Hematopoietic multipotent progenitor cell treated with erythropoietin and hydrocortisone succinate and interleukin-3 and kit ligand, for 15 days (in vitro differentiated cells): ENCODE results near the gene PARM1.

Experiments used
- DNase-seq: peaks from one replicate; pipeline ENCODE4 v3.0.0-alpha.2; 2015; ENCODE audit warnings: low spot score

The PARM1 gene

DNA sequence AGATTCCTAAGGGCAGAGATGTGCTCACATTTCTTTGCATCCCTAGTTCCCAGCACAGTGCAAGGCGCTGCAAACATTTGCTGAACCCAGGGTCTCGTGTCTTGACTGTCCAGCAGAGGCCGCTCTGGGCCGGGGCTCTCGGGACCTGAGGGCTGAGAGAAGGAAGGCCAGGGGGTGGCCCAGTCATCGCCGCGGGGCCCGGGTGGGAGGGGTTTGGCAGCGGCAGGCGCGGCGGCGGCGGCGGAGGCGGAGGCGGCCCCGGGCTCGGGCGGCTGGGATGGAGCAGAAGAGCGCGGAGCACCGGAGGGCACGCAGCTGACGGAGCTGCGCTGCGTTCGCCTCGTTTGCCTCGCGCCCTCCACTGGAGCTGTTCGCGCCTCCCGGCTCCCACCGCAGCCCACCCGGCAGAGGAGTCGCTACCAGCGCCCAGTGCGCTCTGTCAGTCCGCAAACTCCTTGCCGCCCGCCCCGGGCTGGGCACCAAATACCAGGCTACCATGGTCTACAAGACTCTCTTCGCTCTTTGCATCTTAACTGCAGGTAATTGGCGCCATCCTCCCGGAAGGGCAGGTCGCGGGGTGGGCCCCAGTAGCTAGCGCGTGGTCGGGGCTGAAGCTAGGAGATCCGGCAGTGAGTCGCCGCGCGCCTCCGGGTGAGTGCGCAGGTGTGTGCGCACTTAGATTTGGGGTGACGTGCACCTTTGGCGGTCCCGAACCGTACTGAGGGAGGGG lies at the start of gene PARM1:
TSS of gene PARM1 (plus strand) at position 285 of the 730 bp plus-strand sequence. CDS start at position 497, 212 bp downstream.
- no peak for DNase-seq

GRCh38 chr4:74884266-74884665 lies 48.6 kb upstream of the PARM1 start:
- no peak for DNase-seq

DNA sequence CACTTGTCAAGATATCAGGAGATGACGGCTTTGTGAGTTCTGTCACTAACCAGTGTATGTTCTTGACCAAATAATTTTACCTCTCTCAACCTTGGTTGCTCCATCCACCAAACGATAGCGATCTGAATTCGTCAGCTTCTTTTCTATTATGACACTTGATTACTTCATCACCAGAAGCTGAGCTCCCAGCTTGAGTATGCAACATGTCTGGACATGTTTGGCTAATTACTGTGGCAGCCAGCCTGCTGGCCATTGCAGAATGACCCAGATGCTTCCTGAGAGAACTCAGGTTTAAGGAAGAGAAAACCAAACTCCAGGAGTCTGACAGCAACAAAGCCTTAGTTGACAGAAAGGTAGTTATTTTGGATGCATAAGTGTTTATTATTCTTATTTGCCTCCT lies 46.4 kb upstream of the PARM1 start:
- DNase-seq = no peak

GRCh38 chr4:74890341-74890740 lies 42.6 kb upstream of the PARM1 start:
- DNase-seq = no peak

GRCh38 chr4:74891037-74891436 lies 41.9 kb upstream of the PARM1 start:
- no peak for DNase-seq

DNA sequence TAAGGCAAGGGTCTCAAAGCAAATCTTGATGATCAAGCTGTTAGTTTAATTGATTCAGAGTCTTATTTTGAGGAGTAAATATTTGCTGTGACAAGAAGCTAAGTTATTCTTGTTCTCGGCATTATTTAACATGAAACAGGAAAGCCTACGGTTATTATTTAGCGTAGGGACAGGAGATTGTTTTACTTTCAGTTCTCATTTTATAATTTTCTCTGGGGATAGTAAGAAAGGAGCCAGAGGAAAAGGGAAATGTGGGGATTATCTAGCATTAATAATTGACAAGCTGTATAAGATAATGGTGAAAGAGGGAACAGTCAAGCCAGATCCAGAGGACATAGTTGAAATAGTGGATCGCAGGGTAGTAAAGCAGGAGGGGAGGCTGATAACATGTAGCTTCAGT lies 39.7 kb upstream of the PARM1 start:
- DNase-seq = no peak

- DNase-seq = no peak
Observed at GRCh38 chr4:74896595-74896994, 36.3 kb upstream of the PARM1 start.

DNA sequence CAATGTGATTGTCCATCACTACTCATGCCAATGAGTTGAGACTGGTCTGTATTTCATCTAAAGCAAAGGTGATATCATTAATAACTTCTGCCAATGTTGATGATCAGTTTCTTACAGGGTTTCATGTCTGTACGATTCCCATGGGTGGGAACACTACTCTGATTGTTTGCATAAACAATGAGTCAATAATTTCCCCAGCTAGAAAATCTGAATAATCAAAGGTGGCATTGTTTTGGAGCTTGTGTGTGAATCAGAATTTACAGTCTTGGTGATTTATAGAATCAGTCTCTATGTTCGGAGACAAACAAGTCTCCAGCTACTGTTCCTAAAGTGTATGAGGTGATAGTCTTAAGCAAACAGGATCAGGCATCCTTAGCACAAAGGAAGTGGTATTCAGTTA lies 35.5 kb upstream of the PARM1 start:
- no peak for DNase-seq

GRCh38 chr4:74900862-74901261 lies 32.1 kb upstream of the PARM1 start:
- DNase-seq = no peak

- no peak for DNase-seq
Observed at GRCh38 chr4:74904509-74905065, 28.3 kb upstream of the PARM1 start.

- DNase-seq = no peak
Observed at GRCh38 chr4:74906771-74907170, 26.1 kb upstream of the PARM1 start.

- DNase-seq = no peak
Observed at GRCh38 chr4:74919783-74920182, 13.1 kb upstream of the PARM1 start.

DNA sequence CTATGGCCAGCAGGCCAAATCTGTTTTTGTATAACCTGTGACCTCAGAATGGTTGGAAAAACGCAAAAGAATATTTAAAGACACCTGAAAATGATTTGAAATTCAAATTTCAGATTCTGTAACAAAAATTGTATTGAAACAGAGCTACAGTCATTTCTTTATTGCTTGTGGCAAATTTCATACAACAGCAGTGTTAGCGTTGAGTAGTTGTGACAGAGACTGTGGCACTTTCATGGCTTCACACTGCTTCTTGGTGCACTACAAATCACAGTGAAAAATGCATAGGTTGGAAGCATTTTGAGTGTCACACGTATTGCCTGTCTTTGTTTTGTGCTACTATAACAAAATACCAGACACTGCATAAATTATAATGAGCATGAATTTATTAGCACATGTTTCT lies 12.2 kb upstream of the PARM1 start:
- no peak for DNase-seq

DNA sequence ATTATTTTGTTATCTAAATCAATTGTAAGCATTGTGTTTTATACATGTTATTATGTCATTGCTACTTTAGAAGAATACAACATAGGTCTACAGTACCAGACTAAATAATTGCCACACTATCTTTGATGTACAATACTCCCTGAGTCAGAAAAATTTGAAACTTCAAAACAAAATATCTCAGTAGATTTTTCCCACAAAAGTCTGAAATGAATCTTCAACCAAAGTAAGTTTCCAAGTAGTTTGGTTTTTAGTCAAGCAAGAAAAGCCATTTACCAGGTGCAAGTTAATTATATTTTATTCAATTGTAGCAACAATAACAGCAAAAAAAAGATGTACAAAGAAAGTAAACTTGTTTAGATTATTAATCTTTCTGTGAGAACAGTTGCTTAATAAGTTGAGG lies 11.4 kb upstream of the PARM1 start:
- no peak for DNase-seq

GRCh38 chr4:74926007-74926406 lies 6.9 kb upstream of the PARM1 start:
- no peak for DNase-seq

DNA sequence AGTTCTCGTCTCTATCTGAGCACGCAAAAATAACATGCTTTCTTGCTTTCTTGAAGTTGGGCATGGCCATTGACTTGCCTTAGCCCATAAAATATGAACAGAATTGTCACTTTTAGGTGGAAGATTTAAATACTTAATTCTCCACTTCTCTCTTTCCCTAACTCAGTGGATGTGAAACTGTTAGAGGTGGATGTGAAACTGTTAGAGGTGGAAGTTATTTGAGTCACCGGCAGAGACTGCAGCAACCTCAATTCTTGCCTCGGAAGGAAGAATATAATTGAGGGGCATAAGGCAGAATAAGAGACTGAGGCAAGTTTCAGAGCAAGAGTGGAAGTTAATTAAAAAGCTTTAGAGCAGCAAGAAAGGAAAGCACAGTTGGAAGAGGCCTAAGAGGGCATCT lies 2.8 kb upstream of the PARM1 start:
- no peak for DNase-seq

- no peak for DNase-seq
Observed at GRCh38 chr4:74931376-74931775, 1.5 kb upstream of the PARM1 start.

DNA sequence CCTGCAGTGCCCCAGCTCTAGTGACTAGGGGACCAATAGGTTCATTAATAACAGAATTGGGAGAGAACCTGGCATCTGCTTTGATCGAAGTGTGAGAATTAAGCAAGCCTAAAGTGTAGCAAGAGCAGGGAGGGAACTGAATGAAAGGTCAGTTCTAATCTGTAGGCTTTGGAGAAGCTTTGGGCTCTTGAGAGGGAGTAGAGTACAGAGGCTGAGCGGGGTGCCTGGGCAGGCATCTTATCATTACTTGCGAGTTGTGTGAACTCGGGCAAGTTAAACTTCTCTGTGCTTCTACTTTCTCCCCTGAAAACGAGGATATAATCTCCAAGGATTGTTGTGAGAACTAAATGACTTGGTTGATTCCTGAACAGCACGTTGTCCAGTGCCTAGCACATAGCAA lies 906 bp upstream of the PARM1 start:
- DNase-seq = no peak

DNA sequence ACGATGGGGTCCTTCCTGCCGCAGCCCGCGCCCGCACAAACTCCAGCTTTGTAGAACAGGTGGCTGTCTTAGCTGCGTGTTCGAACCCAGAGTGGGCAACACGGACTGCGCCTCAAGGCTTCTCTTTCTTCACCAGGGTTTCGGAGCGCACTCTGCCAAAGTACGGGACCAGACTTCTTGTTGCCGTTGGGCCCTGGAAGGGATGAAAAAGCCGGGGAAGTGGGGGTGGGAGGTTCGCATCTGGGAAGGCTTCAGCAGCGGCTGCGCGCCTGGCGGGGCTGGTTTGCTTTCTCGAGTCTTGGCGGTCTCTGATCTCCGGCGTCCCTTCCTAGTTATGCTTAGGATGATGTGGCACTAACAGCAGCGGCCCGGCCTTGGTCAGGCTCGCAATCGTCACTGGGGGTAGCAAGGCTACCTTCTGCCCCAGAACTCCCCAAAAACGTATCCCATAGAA lies 673 bp downstream of the PARM1 start:
- no peak for DNase-seq

DNA sequence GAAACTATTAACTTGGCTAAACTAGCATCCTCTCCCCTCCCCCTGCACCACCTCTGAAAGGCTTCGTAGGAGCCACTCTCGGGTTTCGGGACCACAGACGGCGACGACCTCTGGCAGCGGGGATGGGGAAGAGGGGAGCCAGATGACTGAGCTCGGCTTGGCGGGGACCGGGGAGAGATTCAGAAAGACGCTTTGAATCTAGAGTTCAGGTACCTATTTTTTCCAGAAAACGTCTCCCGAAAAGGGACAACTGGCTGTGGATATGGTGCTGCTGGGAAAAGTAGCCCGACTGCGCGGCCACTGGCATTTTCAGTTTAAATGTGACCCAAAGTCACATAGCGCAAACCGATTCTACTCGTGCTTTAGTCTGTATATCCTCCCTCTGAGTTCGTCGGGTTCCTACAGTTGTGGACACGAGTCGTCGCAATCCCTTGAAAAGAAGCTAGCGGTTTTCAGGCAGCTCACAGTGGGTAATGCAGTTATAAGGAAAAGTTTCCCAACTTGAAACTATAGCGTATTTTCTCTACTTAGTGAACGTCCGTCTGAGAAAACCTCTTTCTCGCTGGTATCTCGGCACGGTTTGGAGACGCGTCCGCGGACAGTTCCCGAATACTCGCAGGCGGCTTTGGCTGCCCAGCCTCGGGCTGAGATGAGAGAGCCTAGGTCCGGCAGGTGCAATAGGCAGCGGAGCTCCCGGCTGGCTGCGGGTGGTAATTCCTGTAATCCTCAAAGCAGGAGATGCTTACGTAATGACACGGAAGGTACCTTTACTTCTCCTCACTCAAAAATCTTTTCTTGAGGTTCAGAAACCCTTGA lies 1.3 kb downstream of the PARM1 start:
- no peak for DNase-seq

DNA sequence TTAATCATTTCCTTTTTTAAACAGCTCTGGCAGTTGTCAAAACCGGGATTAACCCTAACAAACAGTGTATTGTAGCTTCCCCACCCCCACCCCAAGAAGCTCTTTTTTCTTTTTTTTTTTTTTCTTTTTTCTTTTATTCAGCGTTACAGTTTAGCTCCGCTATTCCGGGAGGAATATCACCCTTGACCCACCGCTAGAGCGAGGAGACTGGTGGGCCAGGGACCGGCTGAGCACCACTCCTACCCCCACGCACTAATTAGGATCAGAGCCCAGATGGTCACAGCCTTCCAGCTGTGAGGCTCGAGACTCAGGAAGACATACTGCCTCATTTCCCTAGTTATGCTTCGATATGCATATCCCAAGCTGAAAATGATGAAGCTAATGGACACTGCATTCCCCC lies 2.0 kb downstream of the PARM1 start:
- no peak for DNase-seq

DNA sequence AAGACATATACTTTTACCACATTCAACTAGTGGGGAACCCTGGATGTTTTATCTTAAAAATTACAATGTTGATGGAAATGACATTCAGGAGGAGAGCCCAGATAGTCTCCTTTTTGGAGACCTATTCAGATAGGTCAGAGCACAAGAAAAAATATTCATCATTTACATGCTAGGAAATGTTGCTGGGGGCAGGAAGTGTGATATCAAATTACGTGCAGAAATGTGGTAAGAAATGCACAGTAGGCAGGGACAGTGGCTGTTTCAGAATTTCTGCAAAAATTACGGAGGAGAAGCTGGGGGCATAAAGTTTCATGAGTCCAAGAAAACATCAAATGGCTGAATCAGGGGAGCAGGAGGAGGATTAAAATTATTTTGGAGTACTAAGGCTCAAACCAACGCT lies 8.2 kb downstream of the PARM1 start:
- DNase-seq = no peak

DNA sequence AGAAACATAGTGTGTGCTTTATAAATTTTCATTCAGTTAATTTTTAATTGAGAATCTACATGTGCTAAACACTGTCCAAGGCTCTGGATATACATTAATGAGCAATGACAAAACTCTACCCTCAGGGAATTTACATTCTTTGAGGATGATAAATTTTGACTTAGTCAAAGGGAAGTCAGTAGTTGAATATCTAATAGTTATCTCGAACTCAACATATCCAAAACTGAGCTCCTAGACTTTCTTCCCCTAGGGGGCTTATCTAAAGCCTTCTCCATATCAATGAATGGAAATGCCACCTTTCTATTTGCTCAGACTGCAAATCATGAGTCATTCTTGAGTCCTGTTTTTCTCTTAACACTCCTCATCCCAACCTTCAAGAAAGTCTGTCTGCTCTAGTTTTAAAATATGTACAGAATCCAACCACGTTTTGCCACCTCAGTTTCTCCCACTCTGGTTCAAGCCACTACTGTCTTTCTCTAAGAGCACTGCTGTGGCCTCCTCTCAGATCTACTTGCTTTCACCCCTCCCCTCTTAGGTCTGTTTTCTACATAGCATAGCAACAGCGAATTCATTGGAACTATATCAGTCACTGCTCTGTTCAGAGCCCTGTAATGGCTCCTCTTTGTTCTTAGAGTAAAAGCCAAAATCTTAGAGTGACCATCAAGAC lies 9.5 kb downstream of the PARM1 start:
- DNase-seq = no peak
